Brain microvascular endothelial cell (primary cell): ENCODE results near the gene CD300A.

Source experiments
- DNase-seq: peaks from one replicate; pipeline ENCODE4 v3.0.0-alpha.2; 2020
- H3K27ac ChIP-seq: fragments of 250-450 bp; sonication (Bioruptor Pico); 2 replicates; pipeline ENCODE4 v1.5.1; 2020; ENCODE audit warnings: mild to moderate bottlenecking, moderate library complexity
- H3K27me3 ChIP-seq: fragments of 250-450 bp; sonication (Bioruptor Pico); replicated peaks from 2 replicates; pipeline ENCODE4 v1.5.1; 2020; ENCODE audit warnings: mild to moderate bottlenecking
- H3K36me3 ChIP-seq: fragments of 250-450 bp; sonication (Bioruptor Pico); replicated peaks from 2 replicates; pipeline ENCODE4 v1.5.1; 2020; ENCODE audit warnings: mild to moderate bottlenecking
- H3K4me3 ChIP-seq: 2 replicates; pipeline ENCODE4 v1.5.1; 2011; ENCODE audit warnings: low read depth, mild to moderate bottlenecking, control low read depth, low read length, moderate library complexity
- in situ Hi-C: cut with HindIII; loops from 2 replicates; pipeline ENCODE4 v1.10.0; 2017; ENCODE audit warnings: low sequenced_read_pairs, low pct_ligation_motif_present
- TF ChIP-seq, protein P1 (sequence below): IDR thresholded peaks from 2 replicates; pipeline ENCODE4 v1.5.1; 2011; ENCODE audit warnings: low read depth, mild to moderate bottlenecking, moderate library complexity, low read length, control low read depth, inconsistent platforms; ENCODE audit errors: missing control alignments

The CD300A gene

DNA sequence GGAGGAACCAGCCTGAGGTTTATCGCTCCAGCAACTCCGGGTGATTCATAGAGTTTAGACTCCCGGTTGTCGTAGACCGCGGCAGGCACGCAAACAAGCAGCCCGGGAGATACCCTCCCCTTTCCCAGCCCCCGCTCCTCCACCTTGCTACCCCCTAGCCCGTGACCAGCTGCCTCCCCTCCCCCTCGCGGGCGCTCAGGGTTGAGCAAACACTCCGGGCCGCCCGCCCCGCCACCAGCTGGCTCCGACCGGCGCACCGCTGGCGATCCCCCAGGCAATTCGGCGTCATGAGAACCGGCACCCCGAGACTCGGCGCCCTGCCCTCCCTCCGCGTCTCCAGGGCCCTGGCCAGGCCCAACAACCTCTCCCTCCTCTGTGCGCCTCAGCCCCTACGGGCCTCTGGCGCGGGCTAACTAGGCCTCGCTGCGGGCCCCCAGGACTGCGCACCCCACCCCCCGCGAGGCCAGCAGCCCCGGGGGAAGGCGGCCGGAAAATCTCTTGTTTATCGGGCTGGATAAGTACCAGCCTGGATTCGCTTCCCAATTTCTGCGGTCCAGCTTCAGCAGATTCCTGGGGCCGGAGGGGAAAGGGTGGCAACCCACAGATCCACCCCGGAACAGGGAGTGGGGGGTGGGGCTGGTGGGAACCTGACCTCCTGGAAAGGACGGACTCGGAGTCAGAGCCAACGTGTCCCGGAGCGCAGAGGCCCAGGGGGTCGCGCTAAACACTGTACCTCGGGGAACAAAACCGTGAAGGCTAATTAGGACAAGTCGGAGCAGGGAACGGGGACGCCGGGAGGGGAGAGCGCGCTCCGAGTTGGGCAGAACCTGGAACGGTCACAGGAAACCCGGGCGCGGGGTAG lies 35.5 kb upstream of the CD300A start:
- Histone ChIP-seq H3K27me3 (peaks cover 35% of the 10 kb centered on the region), H3K36me3 (no peaks in the 10 kb centered on the region), H3K4me3 (peak overlapping the region; percentile 17), H3K27ac (no peak overlapping the region)
- TF ChIP-seq, protein P1, sequence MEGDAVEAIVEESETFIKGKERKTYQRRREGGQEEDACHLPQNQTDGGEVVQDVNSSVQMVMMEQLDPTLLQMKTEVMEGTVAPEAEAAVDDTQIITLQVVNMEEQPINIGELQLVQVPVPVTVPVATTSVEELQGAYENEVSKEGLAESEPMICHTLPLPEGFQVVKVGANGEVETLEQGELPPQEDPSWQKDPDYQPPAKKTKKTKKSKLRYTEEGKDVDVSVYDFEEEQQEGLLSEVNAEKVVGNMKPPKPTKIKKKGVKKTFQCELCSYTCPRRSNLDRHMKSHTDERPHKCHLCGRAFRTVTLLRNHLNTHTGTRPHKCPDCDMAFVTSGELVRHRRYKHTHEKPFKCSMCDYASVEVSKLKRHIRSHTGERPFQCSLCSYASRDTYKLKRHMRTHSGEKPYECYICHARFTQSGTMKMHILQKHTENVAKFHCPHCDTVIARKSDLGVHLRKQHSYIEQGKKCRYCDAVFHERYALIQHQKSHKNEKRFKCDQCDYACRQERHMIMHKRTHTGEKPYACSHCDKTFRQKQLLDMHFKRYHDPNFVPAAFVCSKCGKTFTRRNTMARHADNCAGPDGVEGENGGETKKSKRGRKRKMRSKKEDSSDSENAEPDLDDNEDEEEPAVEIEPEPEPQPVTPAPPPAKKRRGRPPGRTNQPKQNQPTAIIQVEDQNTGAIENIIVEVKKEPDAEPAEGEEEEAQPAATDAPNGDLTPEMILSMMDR, result no peak
- peak; percentile 69 for DNase-seq
- in situ Hi-C loops, result no loop called here

DNA sequence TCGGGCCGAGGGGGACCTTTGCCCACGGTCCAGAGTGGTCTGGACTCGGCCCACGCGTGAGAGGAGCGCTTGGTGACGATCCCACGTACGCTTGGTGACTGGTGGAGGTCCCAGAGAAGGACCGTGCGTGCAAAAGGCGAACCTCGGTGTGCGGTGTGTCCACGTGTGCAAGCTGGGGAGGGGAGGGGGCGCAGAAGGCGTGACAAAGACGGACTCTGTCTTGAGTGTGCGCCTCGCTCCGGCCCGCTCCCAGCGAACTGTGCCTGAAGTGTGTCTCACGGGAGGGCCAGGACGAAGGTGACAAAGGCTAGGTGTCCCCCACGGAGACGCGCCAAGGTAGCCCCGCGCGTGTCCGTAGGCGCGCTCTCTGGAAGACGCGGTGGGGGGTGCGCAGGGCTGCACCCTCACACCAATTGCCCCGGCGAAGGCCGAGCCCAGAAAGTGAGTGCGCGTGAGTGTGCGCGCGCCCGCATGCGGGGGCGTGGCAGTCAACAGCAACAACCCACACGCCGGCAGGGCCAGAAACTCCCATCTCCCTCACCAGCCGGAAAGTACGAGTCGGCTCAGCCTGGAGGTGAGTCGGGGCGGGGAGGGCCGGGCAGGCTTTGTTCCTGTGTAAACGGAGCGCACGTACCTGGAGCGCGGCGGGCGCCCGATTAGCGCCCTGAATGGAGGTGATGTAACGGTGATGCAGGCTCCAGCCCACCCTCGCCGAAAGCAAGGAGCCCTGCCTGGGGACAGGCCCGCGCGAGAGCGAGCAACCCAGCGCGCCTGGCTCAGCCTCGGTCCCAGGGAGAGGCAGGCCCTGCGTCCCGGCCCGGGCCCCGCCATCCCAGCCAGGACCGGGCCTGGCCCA lies 34.6 kb upstream of the CD300A start, which contains the start of gene GPRC5C:
Gene GPRC5C (plus strand): TSS at position 521 of the 856 bp plus-strand sequence. CDS start 7,689 bp downstream, outside the sequence.
- in situ Hi-C loops, result no loop called here
- Histone ChIP-seq H3K4me3 (peak within 1 kb of the TSS; percentile 26), H3K27me3 (peaks cover 35% of the 10 kb centered on the region), H3K36me3 (no peaks in the 10 kb centered on the region), H3K27ac (no peak within 1 kb of the TSS)
- TF ChIP-seq, protein P1, result no peak
- DNase-seq, result no peak

DNA sequence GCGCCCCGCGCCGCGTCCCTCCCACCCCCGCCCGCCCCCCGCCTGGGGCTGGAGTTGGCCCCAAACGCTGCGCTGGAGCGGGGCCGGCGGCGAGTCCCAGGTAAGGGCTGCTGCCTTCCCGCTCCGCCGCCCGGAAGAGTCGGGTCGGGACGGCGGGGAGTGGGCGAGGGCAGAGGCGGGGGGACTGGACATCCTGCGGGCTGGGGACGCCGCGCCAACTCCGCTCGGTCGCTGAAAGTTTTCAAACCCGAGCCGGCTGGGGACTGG lies 34.1 kb upstream of the CD300A start:
- no peak for DNase-seq
- no peak overlapping the region for H3K4me3 ChIP-seq

DNA sequence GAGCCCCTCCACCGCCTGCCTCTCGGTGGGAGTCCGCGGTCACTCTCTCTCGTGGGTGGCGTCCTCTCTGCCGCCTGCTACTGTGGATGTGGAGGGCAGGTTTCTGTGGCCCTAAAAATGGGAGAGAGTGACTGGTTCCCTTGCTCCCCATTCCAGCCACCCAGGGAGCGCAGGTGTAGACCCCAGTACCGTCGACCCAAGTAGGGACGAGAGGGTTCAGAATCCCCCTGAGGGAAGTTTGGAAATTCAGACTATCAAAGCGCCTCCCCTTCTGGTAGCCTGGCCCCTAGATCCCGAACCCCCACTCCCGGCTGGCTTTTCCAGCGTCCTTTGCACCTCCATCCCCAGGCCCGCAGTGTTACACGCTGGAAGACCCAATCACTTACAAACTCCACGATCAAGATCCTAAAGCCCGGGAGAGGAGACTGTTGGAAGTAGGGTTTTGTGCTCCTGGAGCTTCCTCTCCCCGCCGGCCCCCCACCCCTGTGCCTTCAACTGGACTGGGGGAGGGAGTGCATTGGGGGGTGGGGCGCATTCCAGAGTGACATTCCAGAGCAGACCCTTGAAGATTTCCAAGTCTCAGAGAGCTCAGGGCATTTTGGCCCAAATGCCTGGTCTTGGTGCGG lies 33.6 kb upstream of the CD300A start:
- H3K27me3 ChIP-seq, result peaks cover 35% of the 10 kb centered on the region
- no peak overlapping the region for H3K27ac ChIP-seq

More for the DNA sequence above, 34.1 kb upstream of the CD300A start:
- no peaks in the 10 kb centered on the region for H3K36me3 ChIP-seq
- peaks cover 35% of the 10 kb centered on the region for H3K27me3 ChIP-seq
- TF ChIP-seq, protein P1, result no peak
- in situ Hi-C loops, result no loop called here
- no peak overlapping the region for H3K27ac ChIP-seq

DNA sequence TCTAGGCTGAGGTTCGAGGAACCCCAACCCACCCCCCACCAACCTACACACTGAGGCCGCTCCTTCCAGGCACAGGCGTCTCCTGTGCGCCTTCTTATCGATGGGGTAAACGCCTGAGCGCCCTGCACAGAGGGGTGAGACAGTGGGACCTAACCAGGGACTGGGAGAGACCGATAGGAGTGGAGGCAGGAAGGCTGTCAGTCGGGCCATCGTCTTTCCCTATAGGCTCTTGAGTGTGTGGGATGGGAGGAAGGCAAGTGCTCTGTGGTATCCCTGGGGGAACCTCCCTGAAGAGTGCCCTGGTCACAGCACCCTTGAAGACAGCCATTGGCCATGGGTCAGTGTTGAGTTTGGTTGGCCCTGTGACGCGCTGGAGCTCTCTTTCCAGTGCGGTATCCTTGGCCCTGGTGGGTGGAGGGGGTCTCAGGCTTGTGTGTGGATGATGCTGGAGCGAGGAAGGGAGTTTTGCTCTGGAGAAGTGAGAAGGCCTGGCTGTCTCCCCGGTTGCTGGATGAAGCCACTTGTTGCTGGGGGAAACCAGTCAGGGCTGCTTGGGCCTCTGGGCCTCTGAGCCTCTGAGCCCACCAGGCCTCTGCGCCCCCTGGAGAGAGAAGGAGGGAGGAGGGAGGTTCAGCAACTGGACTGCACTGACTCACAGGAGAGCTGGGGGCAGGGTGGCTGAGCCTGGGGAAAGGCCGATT lies 32.9 kb upstream of the CD300A start:
- TF ChIP-seq, protein P1, result no peak
- H3K36me3 ChIP-seq, result no peaks in the 10 kb centered on the region
- H3K4me3 ChIP-seq, result no peak overlapping the region
- no peak overlapping the region for H3K27ac ChIP-seq
- peaks cover 35% of the 10 kb centered on the region for H3K27me3 ChIP-seq
- in situ Hi-C loops, result no loop called here
- no peak for DNase-seq

More for the DNA sequence above, 33.6 kb upstream of the CD300A start:
- Histone ChIP-seq H3K4me3 (no peak overlapping the region), H3K36me3 (no peaks in the 10 kb centered on the region)
- in situ Hi-C loops, result no loop called here
- DNase-seq, result no peak
- TF ChIP-seq, protein P1, result no peak
